Activated naive CD8-positive, alpha-beta T cell treated with anti-CD3 and anti-CD28 coated beads, Interleukin-2, amount 50 U/mL, for 24 hours (primary cell): ENCODE results near the gene CAMTA1.
"Not testable (repeated sequence)": the region's sequence is repeated elsewhere in the genome, so short reads cannot be mapped to it uniquely, and the experiment has no call there.

Experiments used
- ATAC-seq: fragments of 150-1000 bp; cut with Tn5 transposase; one replicate; pipeline ENCODE4 v1.10.0; 2021
- DNase-seq: peaks from one replicate; pipeline ENCODE4 v3.0.0; 2021
- H3K27ac Mint-ChIP-seq: one replicate; pipeline ENCODE4 v1.8.0; 2021; ENCODE audit warnings: mild to moderate bottlenecking, mixed read lengths
- H3K27me3 Mint-ChIP-seq: one replicate; pipeline ENCODE4 v1.8.0; 2021; ENCODE audit warnings: mixed read lengths
- H3K36me3 Mint-ChIP-seq: one replicate; pipeline ENCODE4 v1.8.0; 2021; ENCODE audit warnings: low read depth, mixed read lengths
- H3K4me1 Mint-ChIP-seq: one replicate; pipeline ENCODE4 v1.8.0; 2021; ENCODE audit warnings: mixed read lengths
- H3K4me3 Mint-ChIP-seq: one replicate; pipeline ENCODE4 v1.8.0; 2021; ENCODE audit warnings: mild to moderate bottlenecking, moderate library complexity, mixed read lengths
- H3K9me3 Mint-ChIP-seq: one replicate; pipeline ENCODE4 v1.8.0; 2021; ENCODE audit warnings: mixed read lengths

The CAMTA1 gene

GRCh38 chr1:6785318-6785727, at the start of gene CAMTA1:
CAMTA1 (plus strand) TSS chr1:6785454; CDS start chr1:6785531, 77 bp downstream.
- Mint-ChIP-seq H3K9me3 (no peaks in the 10 kb centered on the region), H3K36me3 (peaks cover 18% of the 10 kb centered on the region), H3K27ac (peak within 1 kb of the TSS; percentile 96), H3K27me3 (no peaks in the 10 kb centered on the region), H3K4me3 (peak within 1 kb of the TSS; percentile 98), H3K4me1 (peaks cover 48% of the 10 kb centered on the region)
- ATAC-seq, result peak; percentile 87
- no peak for DNase-seq

GRCh38 chr1:6738987-6739676, 46.1 kb upstream of the CAMTA1 start:
- Mint-ChIP-seq H3K27ac (no peak overlapping the region), H3K4me3 (no peak overlapping the region), H3K27me3 (no peaks in the 10 kb centered on the region), H3K4me1 (peaks cover 21% of the 10 kb centered on the region), H3K9me3 (no peaks in the 10 kb centered on the region), H3K36me3 (no peaks in the 10 kb centered on the region)
- ATAC-seq (no peak), DNase-seq (no peak)

GRCh38 chr1:6742676-6743188, 42.5 kb upstream of the CAMTA1 start:
- H3K9me3 Mint-ChIP-seq, DNase-seq, H3K27ac Mint-ChIP-seq, H3K36me3 Mint-ChIP-seq, H3K27me3 Mint-ChIP-seq, ATAC-seq, H3K4me3 Mint-ChIP-seq: not testable (repeated sequence)
- H3K4me1 Mint-ChIP-seq, result peaks cover 18% of the 10 kb centered on the region

GRCh38 chr1:6743189-6744101, 41.8 kb upstream of the CAMTA1 start:
- H3K36me3 Mint-ChIP-seq, result no peaks in the 10 kb centered on the region
- H3K9me3 Mint-ChIP-seq, result no peaks in the 10 kb centered on the region
- peaks cover 11% of the 10 kb centered on the region for H3K27me3 Mint-ChIP-seq
- DNase-seq, result peak; percentile 15
- peak; percentile 8 for ATAC-seq
- H3K4me3 Mint-ChIP-seq, result no peak overlapping the region
- peaks cover 18% of the 10 kb centered on the region for H3K4me1 Mint-ChIP-seq
- no peak overlapping the region for H3K27ac Mint-ChIP-seq

- Mint-ChIP-seq H3K27me3 (peaks cover 18% of the 10 kb centered on the region), H3K4me3 (no peak overlapping the region), H3K9me3 (no peaks in the 10 kb centered on the region), H3K27ac (no peak overlapping the region), H3K36me3 (no peaks in the 10 kb centered on the region), H3K4me1 (peaks cover 18% of the 10 kb centered on the region)
- ATAC-seq (peak; percentile 66), DNase-seq (peak; percentile 25)
These were observed 40.2 kb upstream of the CAMTA1 start for GRCh38 chr1:6745073-6745472.

- DNase-seq (no peak), ATAC-seq (no peak)
- H3K27me3 Mint-ChIP-seq, result peaks cover 22% of the 10 kb centered on the region
- peaks cover 18% of the 10 kb centered on the region for H3K4me1 Mint-ChIP-seq
- H3K4me3 Mint-ChIP-seq, result no peak overlapping the region
- no peaks in the 10 kb centered on the region for H3K36me3 Mint-ChIP-seq
- H3K27ac Mint-ChIP-seq, result no peak overlapping the region
- H3K9me3 Mint-ChIP-seq, result no peaks in the 10 kb centered on the region
These were observed 37.6 kb upstream of the CAMTA1 start for GRCh38 chr1:6747674-6748073.

- no peaks in the 10 kb centered on the region for H3K36me3 Mint-ChIP-seq
- no peak overlapping the region for H3K27ac Mint-ChIP-seq
- H3K27me3 Mint-ChIP-seq, result peaks cover 31% of the 10 kb centered on the region
- H3K9me3 Mint-ChIP-seq, result no peaks in the 10 kb centered on the region
- DNase-seq (no peak), ATAC-seq (no peak)
- no peak overlapping the region for H3K4me3 Mint-ChIP-seq
- no peaks in the 10 kb centered on the region for H3K4me1 Mint-ChIP-seq
These were observed 34.8 kb upstream of the CAMTA1 start for GRCh38 chr1:6750490-6750889.

- ATAC-seq, result no peak
- Mint-ChIP-seq H3K4me3 (no peak overlapping the region), H3K36me3 (no peaks in the 10 kb centered on the region), H3K9me3 (no peaks in the 10 kb centered on the region), H3K27ac (no peak overlapping the region), H3K27me3 (peaks cover 27% of the 10 kb centered on the region), H3K4me1 (no peaks in the 10 kb centered on the region)
- no peak for DNase-seq
These were observed 31.7 kb upstream of the CAMTA1 start for GRCh38 chr1:6753320-6754140.

- ATAC-seq, result no peak
- H3K4me3 Mint-ChIP-seq, result no peak overlapping the region
These were observed 28.8 kb upstream of the CAMTA1 start for GRCh38 chr1:6756457-6756856.

GRCh38 chr1:6757719-6758435, 27.4 kb upstream of the CAMTA1 start:
- no peak for DNase-seq
- no peak for ATAC-seq
- no peaks in the 10 kb centered on the region for H3K9me3 Mint-ChIP-seq
- no peaks in the 10 kb centered on the region for H3K36me3 Mint-ChIP-seq
- no peak overlapping the region for H3K27ac Mint-ChIP-seq
- peaks cover 28% of the 10 kb centered on the region for H3K27me3 Mint-ChIP-seq
- no peak overlapping the region for H3K4me3 Mint-ChIP-seq
- no peaks in the 10 kb centered on the region for H3K4me1 Mint-ChIP-seq

More at GRCh38 chr1:6756457-6756856, 28.8 kb upstream of the CAMTA1 start:
- Mint-ChIP-seq H3K4me1 (no peaks in the 10 kb centered on the region), H3K27me3 (peaks cover 27% of the 10 kb centered on the region), H3K36me3 (no peaks in the 10 kb centered on the region), H3K27ac (no peak overlapping the region), H3K9me3 (no peaks in the 10 kb centered on the region)
- DNase-seq, result no peak

GRCh38 chr1:6761196-6761737, 24.0 kb upstream of the CAMTA1 start:
- no peak for DNase-seq
- no peak for ATAC-seq
- Mint-ChIP-seq H3K27ac (no peak overlapping the region), H3K4me3 (no peak overlapping the region), H3K27me3 (peaks cover 26% of the 10 kb centered on the region), H3K9me3 (no peaks in the 10 kb centered on the region), H3K4me1 (no peaks in the 10 kb centered on the region), H3K36me3 (no peaks in the 10 kb centered on the region)

- peaks cover 20% of the 10 kb centered on the region for H3K27me3 Mint-ChIP-seq
- H3K27ac Mint-ChIP-seq, result no peak overlapping the region
- H3K9me3 Mint-ChIP-seq, result no peaks in the 10 kb centered on the region
- ATAC-seq (no peak), DNase-seq (no peak)
- H3K36me3 Mint-ChIP-seq, result no peaks in the 10 kb centered on the region
- H3K4me3 Mint-ChIP-seq, result no peak overlapping the region
- H3K4me1 Mint-ChIP-seq, result no peaks in the 10 kb centered on the region
These were observed 23.2 kb upstream of the CAMTA1 start for GRCh38 chr1:6762060-6762459.

GRCh38 chr1:6770751-6771440, 14.4 kb upstream of the CAMTA1 start:
- ATAC-seq (no peak), DNase-seq (no peak)
- no peak overlapping the region for H3K4me3 Mint-ChIP-seq
- no peaks in the 10 kb centered on the region for H3K9me3 Mint-ChIP-seq
- no peak overlapping the region for H3K27ac Mint-ChIP-seq
- H3K4me1 Mint-ChIP-seq, result peaks cover 4% of the 10 kb centered on the region
- H3K27me3 Mint-ChIP-seq, result peaks cover 9% of the 10 kb centered on the region
- no peaks in the 10 kb centered on the region for H3K36me3 Mint-ChIP-seq
